Endothelial cell of umbilical vein (primary cell): ENCODE measurements around the gene MAPT. TPM values are rescaled to one million over a fixed set of nuclear protein-coding genes. Genes with fewer than 3 reads are reported as not detected.

Experiments used
- BruUV-seq: library from RNA; stranded (reverse); fragments of 400-500 nt; replicated peaks from 2 replicates; lab custom pipeline; 2021; lab: Mats Ljungman, UMichigan
- CTCF ChIA-PET: fragments of 300-600, 350-600 bp; sonication (Branson Sonifier 250); formaldehyde crosslinking; loops from one replicate; lab custom pipeline; 2021; ENCODE audit warnings: antibody characterized with exemption, inconsistent platforms; lab: Charles Lee
- POLR2A ChIA-PET: fragments of 300-600, 350-600 bp; sonication (Branson Sonifier 250); formaldehyde crosslinking; loops from one replicate; lab custom pipeline; 2021; ENCODE audit warnings: antibody characterized with exemption, inconsistent platforms; lab: Charles Lee
- DNase-seq: peaks from one replicate; pipeline ENCODE4 v3.0.0-alpha.2; 2011; ENCODE audit warnings: low read depth, low spot score
- FAIRE-seq: peaks from 2 replicates; lab custom pipeline; 2011; peaks lifted over from hg19 to GRCh38; lab: Jason Lieb, UNC
- H2AFZ ChIP-seq: 2 replicates; pipeline ENCODE4 v1.6.0; 2012; ENCODE audit warnings: low read depth, low read length, control low read depth, inconsistent platforms
- H3K27ac ChIP-seq: 2 replicates; pipeline ENCODE4 v1.5.1; 2011; ENCODE audit warnings: low read depth, mild to moderate bottlenecking, control low read depth, low read length, moderate library complexity; ENCODE audit not compliant: insufficient read depth
- H3K27me3 ChIP-seq, 2 experiments: 2 replicates each; pipeline versions ENCODE4 v1.6.0 to v1.6.1; 2011; ENCODE audit warnings: low read length in 2 of 2, mixed read lengths in 1 of 2; ENCODE audit not compliant: control insufficient read depth in 2 of 2, insufficient read depth in 2 of 2
- H3K36me3 ChIP-seq, 2 experiments: 2 replicates in 1 of 2; 3 replicates in 1 of 2; pipeline ENCODE4 v1.5.1; 2011; ENCODE audit warnings: low read length in 2 of 2, mild to moderate bottlenecking in 1 of 2, moderate library complexity in 1 of 2; ENCODE audit not compliant: control insufficient read depth in 2 of 2, insufficient read depth in 2 of 2; ENCODE audit errors: extremely low read depth in 1 of 2
- H3K4me1 ChIP-seq: 3 replicates; pipeline ENCODE4 v1.5.1; 2011; ENCODE audit warnings: mild to moderate bottlenecking, low read length; ENCODE audit not compliant: control insufficient read depth, insufficient read depth; ENCODE audit errors: extremely low read depth
- H3K4me2 ChIP-seq: 2 replicates; pipeline ENCODE4 v1.6.1; 2011; ENCODE audit warnings: low read length, control low read depth, mixed read lengths; ENCODE audit not compliant: insufficient read depth
- H3K4me3 ChIP-seq, 3 experiments: fragments of 200-600 bp in 1 of 3; sonication (generic), shearing (Covaris generic) in 1 of 3; replicated peaks in 1 of 3; 2 replicates each; pipeline ENCODE4 v1.5.1; 2011 to 2016; ENCODE audit warnings: control low read depth in 3 of 3, low read length in 3 of 3, mild to moderate bottlenecking in 2 of 3, inconsistent platforms in 1 of 3, low read depth in 1 of 3, moderate library complexity in 1 of 3; ENCODE audit not compliant: insufficient read depth in 1 of 3
- H3K79me2 ChIP-seq: 2 replicates; pipeline ENCODE4 v1.6.0; 2012; ENCODE audit warnings: low read length, inconsistent platforms; ENCODE audit not compliant: control insufficient read depth, insufficient read depth
- H3K9ac ChIP-seq: replicated peaks from 2 replicates; pipeline ENCODE3; 2011; ENCODE audit warnings: low read length, control low read depth; ENCODE audit not compliant: insufficient read depth; ENCODE audit errors: extremely low read depth
- H3K9me1 ChIP-seq: replicated peaks from 3 replicates; pipeline ENCODE4 v1.6.0; 2011; ENCODE audit warnings: mild to moderate bottlenecking, low read length; ENCODE audit not compliant: control insufficient read depth, insufficient read depth; ENCODE audit errors: extremely low read depth
- H3K9me3 ChIP-seq: replicated peaks from 2 replicates; pipeline ENCODE4 v1.5.1; 2012; ENCODE audit warnings: low read length, inconsistent platforms; ENCODE audit not compliant: control insufficient read depth, insufficient read depth
- H4K20me1 ChIP-seq: replicated peaks from 2 replicates; pipeline ENCODE3; 2011; ENCODE audit warnings: mild to moderate bottlenecking, low read length; ENCODE audit not compliant: control insufficient read depth, insufficient read depth; ENCODE audit errors: extremely low read depth
- CTCF ChIP-seq, 2 donors: IDR thresholded peaks; 1 replicate in 1 of 2; 2 replicates in 1 of 2; pipeline ENCODE4 v1.5.1; 2011; ENCODE audit warnings: low read length in 2 of 2, mild to moderate bottlenecking in 2 of 2, moderate library complexity in 2 of 2, control low read depth in 1 of 2, inconsistent platforms in 1 of 2, low read depth in 1 of 2; ENCODE audit not compliant: insufficient read depth in 1 of 2; ENCODE audit errors: extremely low read depth in 1 of 2
- EZH2 ChIP-seq: IDR thresholded peaks from 2 replicates; pipeline ENCODE4 v1.6.1; 2012; ENCODE audit warnings: borderline replicate concordance, low read depth, mild to moderate bottlenecking, moderate library complexity, low read length, inconsistent platforms; ENCODE audit not compliant: severe bottlenecking
- FOS ChIP-seq: IDR thresholded peaks from 2 replicates; pipeline ENCODE4 v1.6.1; 2011; ENCODE audit warnings: mild to moderate bottlenecking, low read length, moderate library complexity, borderline replicate concordance; ENCODE audit not compliant: insufficient read depth
- GATA2 ChIP-seq: IDR thresholded peaks from 2 replicates; pipeline ENCODE4 v1.7.0; 2011; ENCODE audit warnings: low read depth, mild to moderate bottlenecking, moderate library complexity, mixed read lengths, low read length; ENCODE audit not compliant: insufficient read length, insufficient read depth
- JUN ChIP-seq: IDR thresholded peaks from 2 replicates; pipeline ENCODE4 v1.6.1; 2011; ENCODE audit warnings: borderline replicate concordance, low read depth; ENCODE audit not compliant: insufficient read length, insufficient read depth
- MYC ChIP-seq: IDR thresholded peaks from one replicate; pipeline ENCODE4 v1.6.1; 2011; ENCODE audit warnings: mild to moderate bottlenecking, low read depth, low read length
- POLR2A ChIP-seq: IDR thresholded peaks from 2 replicates; pipeline ENCODE4 v1.6.1; 2012; ENCODE audit warnings: low read depth, mild to moderate bottlenecking, control low read depth, low read length
- POLR2AphosphoS5 ChIP-seq: IDR thresholded peaks from 2 replicates; pipeline ENCODE4 v1.6.1; 2012; ENCODE audit warnings: low read depth, mild to moderate bottlenecking, control low read depth, low read length, moderate library complexity; ENCODE audit not compliant: insufficient read depth
- dilution Hi-C: fragments of 300-500 bp; cut with MboI; formaldehyde crosslinking; loops from one replicate; pipeline ENCODE4 v1.15.0; 2019; ENCODE audit warnings: low sequenced_read_pairs; ENCODE audit not compliant: extremely low pct_ligation_motif_present
- intact Hi-C: fragments of 100-400 bp; cut with micrococcal nuclease; formaldehyde crosslinking; loops from one replicate; pipeline ENCODE4 v1.10.0; 2022
- polyA plus RNA-seq, 4 experiments: library from polyadenylated mRNA; depleted of rRNA in 3 of 4; stranded (reverse) in 3 of 4; unstranded in 1 of 4; fragments of >200 nt; gene quantifications; 2 replicates each; pipeline versions ENCODE4 v1.2.1 to v1.2.3, GENCODE V29; 2011 to 2012; ENCODE audit warnings: missing spikeins in 1 of 4
- total RNA-seq: library from RNA; stranded (reverse); gene quantifications from 2 replicates; pipeline ENCODE4 v1.2.3, GENCODE V29; 2021
- TF ChIP-seq, protein P1 (sequence below): IDR thresholded peaks from 2 replicates; pipeline ENCODE4 v1.6.1; 2011; ENCODE audit not compliant: insufficient read depth, insufficient read length

MAPT gene
- total and polyA plus RNA-seq, 2 donors (not counting 3 experiments of a cell fraction or from before 2014, with no cell fraction given) = 0.04 to 0.51 TPM

DNA sequence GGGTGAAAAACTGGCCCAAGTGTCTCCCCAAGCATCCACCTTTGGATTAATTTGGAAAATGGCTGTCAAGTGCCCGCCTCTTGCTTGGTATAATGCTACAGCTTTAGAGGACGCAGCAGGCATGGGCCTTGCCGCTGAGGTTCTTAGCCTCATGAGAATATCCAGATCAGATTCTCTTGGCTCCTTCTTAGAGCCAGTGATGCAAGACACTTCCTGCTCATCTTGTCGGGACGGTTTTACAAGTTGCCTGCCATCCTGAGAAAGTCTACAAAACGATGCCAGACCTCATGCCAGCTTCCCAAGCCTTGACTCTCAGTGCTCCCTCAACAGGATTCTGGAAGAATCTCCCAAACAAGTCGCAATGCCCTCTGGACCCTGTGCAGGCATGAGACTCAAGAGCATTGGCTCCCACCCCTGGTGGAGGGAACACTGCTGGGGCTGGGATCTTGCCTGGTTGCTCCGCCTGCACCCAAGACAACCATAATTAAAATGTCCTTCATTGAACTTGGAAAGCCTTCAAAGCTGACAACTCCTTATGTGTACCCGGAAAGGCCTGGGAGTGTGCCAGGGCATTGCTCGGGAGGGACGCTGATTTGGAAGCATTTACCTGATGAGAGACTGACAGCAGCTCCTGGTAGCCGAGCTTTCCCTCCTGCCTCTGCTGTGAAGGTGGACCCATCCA lies 78.9 kb downstream of the MAPT start:
- Histone ChIP-seq H3K9me1 (no peaks in the 10 kb centered on the region), H3K9ac (no peak overlapping the region), H3K79me2 (no peaks in the 10 kb centered on the region), H3K27me3 (peaks cover 1 to 5% of the 10 kb centered on the region in 2 experiments), H3K4me1 (no peaks in the 10 kb centered on the region), H3K4me3 (no peak overlapping the region), H3K4me2 (no peak overlapping the region), H3K9me3 (no peaks in the 10 kb centered on the region), H4K20me1 (no peaks in the 10 kb centered on the region), H2AFZ (no peak overlapping the region), H3K36me3 (no peaks in the 10 kb centered on the region), H3K27ac (no peak overlapping the region)
- dilution Hi-C loops = no loop called here
- intact Hi-C loops = no loop called here
- CTCF ChIA-PET = interaction anchor here (0.6 kb wide), 1 partner anchor 520 kb away, joined by 3 read pairs; no protein-coding TSS in a partner anchor
- FAIRE-seq (no peak), DNase-seq (no peak)
- TF ChIP-seq, protein P1, sequence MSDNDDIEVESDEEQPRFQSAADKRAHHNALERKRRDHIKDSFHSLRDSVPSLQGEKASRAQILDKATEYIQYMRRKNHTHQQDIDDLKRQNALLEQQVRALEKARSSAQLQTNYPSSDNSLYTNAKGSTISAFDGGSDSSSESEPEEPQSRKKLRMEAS = no peak
- no peak for TF ChIP-seq POLR2AphosphoS5
- TF ChIP-seq FOS = no peak
- TF ChIP-seq CTCF (IDR thresholded peaks at IDR 0.05; ENCODE audit: extremely low read depth in 1 of 2, insufficient read depth in 1 of 2, low read depth in 1 of 2, low read length in 2 of 2) = no peak
- no peak for TF ChIP-seq GATA2
- TF ChIP-seq JUN = no peak
- no peak for TF ChIP-seq POLR2A
- TF ChIP-seq EZH2 = no peak
- no peak for TF ChIP-seq MYC
- POLR2A ChIA-PET = no interaction called here
- BruUV-seq = no TSS peak
